Pulmonary artery endothelial cell (primary cell): ENCODE results near the gene ATRIP. TPM values are rescaled to one million over a fixed set of nuclear protein-coding genes. Genes with fewer than 3 reads are reported as not detected.
"Not testable (repeated sequence)": the region's sequence is repeated elsewhere in the genome, so short reads cannot be mapped to it uniquely, and the experiment has no call there.

Source experiments
- DNase-seq: peaks from one replicate; pipeline ENCODE4 v3.0.0-alpha.2; 2011; ENCODE audit warnings: low read depth, low spot score
- total RNA-seq: library from RNA; depleted of rRNA; stranded (reverse); fragments of >200 nt; gene quantifications from 2 replicates; pipeline ENCODE4 v1.2.3, GENCODE V29; 2014

ATRIP gene
- total RNA-seq, 1 donor from 2014 or later, result 9.2 TPM

DNA sequence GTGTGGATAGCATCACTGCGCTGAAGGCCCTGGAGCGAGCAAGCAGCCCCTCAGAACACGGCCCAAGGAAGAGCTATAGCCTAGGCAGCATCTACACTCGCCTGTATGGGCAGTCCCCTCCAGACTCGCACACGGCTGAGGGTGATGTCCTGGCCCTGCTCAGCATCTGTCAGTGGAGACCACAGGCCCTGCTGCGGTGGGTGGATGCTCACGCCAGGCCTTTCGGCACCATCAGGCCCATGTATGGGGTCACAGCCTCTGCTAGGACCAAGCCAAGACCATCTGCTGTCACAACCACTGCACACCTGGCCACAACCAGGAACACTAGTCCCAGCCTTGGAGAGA is 20.5 kb downstream of the ATRIP start:
- DNase-seq, result no peak

DNA sequence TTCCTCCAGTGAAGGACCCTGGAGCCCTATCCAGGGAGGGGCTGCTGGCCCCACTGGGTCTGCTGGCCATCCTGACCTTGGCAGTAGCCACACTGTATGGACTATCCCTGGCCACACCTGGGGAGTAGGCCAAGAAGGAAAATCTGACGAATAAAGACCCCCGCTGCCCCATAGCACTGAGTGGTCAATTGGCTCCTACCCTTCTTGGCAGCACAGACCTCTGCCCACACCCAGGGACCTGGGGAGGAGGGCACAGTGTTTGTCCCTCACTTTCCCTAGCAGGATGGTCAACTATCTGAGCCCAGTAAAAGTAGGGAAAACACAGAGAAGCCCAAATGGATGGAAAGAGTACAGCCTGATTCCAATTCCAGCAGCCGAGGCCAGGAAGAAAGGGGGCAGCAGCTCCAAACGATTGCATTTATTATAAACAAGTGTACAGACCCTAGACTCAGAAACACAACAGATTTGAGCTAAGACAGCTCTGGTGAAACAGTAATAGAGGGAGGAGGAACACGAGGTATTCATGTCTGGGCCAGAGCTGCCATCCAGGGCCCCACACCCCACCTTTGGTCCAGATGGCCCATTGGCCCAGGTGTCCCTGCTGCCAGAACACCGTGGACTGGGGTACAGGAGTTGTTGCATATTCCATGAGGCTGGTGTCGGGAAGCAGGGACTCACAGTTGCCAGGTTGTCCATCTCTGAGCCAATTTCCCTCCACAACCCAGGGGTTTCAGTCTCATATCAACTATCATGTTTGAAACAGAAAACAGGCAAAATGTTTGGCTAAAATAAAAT is 21.1 kb downstream of the ATRIP start:
- DNase-seq, result no peak

DNA sequence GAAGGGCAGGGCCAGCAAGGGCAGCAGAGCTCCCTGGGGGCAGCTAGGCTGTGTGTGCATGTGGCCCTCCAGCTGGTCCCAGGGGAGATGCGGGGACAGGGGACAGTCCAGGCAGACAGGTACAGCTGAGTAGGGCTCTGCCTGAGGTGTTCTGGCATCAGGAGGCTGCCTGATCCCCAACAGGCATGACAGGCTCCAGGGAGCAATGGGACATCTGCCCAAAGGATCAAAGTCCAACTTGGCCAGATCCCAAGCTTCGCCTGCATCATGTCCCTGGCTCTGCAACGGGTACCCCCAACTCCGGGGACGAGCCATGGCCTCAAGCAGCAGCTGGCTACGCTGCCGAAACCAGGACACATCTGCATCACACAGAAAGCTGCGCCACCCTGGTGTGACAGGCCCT is 21.8 kb downstream of the ATRIP start:
- DNase-seq, result no peak

DNA sequence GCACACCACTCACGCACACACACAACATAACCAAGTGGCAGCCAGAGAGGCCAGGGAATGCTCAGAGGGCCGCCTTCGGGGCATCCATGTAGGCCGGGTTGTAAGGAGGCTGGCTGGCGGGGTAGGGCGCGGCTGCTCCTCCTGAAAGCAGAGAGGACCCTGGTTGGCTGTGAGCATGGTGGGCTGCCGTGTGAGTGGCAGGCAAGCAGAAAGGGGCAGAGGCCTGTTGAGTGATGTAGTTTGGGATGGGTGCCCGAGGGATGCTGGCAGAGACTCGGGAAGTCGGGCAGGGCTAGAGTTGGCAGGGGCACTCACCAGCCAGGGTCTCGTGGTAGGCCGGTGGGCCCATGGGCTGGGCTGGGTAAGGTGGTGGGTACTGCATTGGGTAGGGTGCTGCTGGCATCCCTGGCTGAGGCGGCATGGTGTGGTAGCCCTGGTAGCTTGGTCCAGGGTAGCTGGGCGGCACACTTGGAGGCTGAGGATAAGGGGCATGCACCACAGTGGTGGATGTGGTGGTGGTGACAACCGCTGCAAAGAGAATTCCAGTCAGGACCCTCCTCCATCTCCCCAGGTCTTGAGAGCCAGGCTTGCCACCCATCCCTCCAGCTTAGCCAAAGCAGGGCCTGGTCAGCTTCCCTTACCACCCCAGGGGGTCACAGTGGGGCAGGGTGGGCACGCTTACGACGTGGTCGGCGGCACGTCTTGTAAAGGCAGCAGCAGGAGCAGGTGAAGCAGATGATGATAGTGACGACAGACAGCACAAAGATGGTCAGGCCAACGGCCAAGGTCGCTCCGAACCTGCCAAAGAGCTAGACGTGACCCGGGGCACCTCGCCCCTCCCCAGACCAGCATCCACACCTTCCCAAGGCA is 22.7 kb downstream of the ATRIP start:
- DNase-seq, result no peak

DNA sequence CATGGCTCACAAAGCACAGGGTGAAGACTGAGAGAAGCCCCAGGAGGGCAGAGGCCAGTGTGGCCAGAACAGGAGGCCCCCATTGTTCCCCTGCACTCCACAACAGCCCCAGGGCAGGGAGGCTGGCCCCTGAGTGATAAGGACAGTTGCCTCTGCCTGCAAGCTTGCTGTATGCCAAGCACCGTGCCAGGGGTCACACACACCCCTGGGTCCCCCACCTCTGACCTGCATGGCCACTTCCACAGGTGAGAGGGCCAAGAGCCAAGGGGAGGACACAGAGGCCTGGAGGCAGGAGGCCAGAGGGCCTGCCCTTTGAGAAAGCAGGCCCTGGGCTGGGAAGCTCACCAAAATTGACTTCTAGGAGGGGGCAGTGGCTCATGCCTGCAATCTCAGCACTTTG is 23.7 kb downstream of the ATRIP start:
- DNase-seq, result no peak

DNA sequence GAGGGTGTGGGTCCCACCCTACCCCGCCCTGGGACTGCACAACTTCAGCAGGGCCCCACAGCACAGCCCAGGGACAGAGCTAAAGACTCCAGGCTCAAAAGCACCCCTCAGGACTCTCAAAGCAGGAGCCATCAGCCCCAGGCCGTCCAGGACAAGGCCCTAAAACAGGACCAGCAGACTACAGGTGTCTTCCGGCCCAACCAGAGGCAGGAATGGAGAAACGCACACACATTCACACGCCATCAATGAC is 26.1 kb downstream of the ATRIP start:
- no peak for DNase-seq

DNA sequence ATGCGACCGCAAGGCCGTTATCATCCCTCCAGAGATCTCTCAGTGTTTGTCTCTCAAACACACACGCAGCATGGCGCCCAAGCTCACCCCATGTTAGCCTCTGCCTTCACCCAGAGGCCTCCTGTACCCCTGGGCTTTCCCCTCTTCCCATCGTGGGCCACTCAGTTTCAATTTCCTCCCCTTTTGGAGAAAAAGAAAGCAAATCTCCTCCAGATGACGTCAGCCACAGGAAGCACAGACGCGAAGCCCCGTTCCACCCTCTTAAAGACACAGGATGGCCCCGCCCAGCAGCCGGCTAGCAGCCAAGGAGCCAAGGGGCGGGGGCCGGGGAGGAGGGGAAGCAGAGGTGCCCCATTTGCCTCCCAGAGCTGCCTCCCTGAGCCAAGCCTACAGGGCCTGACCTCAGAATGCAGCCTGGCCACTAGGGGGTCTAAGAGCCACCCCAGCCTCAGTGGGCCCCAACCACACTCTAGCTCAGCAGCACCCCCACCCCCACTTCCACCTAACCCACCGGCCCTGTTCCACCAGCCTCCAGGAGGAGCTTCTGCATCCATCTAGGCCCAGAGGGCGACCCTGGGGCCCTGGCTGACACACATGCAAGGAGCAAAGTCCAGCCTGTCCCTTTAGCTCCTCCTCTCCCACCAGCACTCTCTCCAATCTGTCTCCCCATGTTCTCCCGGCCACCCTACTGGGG is 26.5 kb downstream of the ATRIP start:
- DNase-seq, result peak; percentile 76

DNA sequence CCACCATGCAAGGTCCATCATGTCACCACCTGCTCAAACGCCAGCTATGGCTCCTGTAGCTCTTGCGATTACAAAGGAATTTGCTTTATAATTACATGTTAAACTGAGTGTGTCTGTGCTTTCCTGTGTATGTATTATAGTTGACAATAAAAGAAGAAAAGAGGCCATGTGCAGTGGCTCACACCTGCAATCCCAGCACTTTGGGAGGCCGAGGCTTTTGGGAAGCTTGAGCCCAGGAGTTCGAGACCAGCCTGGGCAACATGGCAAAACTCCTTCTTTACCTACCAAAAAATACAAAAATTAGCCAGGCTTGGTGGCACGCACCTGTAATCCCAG is 27.0 kb downstream of the ATRIP start:
- DNase-seq, result no peak

DNA sequence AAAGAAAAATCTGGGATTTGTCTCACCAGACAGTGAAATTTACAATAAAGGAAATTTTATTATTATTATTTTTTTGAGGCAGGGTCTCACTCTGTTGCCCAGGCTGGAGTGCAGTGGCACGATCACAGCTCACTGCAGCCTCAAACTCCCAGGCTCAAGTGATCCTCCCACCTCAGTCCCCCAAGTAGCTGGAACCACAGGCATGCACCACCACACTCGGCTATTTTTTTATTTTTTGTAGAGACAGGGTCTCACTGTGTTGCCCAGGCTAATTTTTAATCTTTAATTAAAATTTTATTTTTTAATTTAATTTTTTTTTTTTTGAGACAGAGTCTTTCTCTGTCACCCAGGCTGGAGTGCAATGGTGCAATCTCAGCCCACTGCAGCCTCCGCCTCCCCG is 27.5 kb downstream of the ATRIP start:
- DNase-seq, result not testable (repeated sequence)

DNA sequence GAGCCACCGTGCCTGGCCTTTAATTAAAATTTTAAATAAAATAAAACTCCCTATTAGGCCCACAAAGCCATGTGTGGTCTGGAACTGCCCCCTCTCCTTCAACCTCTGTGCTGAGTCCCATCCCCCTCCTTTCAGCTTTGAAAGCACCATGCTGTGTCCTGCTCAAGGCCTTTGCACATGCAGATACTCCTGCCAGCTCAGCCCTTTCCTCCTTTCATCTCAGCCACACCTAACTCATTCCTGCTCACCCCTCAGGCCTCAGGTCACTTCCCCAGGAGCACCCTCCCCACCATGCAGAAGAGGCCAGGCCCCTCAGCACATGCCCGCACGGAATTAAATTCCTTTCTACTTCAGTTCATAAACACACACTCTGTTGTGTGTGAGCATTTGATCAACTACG is 28.1 kb downstream of the ATRIP start:
- no peak for DNase-seq

DNA sequence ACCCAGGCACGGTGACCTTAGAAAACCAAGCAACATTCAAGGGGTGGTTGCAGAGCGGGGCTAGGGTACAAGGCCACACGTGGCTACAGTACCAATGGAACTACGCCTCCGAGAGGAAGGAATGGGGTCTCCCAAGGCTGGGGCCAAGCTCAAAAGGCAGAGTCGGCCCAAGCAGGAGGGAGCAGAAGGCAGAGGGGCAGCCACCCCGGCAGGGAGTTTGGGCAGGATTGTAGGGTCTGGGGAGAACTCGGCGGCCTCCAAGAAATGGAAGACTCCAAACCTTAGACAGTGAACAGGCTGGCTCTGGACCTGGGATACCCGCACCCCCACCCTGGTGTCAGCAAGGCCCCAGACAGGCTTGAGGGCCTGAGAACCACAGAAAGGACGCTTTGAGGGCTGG is 28.7 kb downstream of the ATRIP start:
- DNase-seq, result no peak

DNA sequence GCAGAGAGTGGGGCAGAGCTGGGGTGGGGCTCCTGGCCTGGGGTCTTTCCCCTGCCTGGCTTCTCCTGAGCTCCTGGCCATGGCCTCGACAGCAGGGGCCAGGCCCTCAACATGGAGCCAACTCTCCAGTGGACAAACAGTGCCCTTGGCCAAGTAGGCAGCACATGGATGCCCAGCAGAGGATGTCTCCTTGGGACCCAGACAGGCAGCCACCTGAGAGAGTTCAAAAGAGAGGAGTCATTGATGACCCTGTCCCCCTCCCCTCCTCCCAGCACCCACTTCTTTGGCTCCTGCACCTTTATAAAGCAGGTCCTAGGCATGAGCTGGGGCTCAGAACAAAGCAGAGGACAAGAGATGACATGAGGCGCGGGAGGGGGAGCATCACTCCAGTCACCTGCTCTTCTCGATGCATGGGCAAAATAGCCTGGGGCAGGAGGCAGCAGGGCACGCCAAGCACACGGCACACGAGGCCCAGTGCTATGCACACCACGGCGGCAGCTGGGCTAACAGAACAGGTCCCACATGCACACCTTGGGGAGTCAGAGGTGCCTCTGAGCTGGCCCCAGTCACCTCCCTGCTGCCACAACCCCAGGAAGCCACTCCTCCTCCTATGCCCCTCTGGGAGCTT is 30.0 kb downstream of the ATRIP start:
- DNase-seq, result no peak

DNA sequence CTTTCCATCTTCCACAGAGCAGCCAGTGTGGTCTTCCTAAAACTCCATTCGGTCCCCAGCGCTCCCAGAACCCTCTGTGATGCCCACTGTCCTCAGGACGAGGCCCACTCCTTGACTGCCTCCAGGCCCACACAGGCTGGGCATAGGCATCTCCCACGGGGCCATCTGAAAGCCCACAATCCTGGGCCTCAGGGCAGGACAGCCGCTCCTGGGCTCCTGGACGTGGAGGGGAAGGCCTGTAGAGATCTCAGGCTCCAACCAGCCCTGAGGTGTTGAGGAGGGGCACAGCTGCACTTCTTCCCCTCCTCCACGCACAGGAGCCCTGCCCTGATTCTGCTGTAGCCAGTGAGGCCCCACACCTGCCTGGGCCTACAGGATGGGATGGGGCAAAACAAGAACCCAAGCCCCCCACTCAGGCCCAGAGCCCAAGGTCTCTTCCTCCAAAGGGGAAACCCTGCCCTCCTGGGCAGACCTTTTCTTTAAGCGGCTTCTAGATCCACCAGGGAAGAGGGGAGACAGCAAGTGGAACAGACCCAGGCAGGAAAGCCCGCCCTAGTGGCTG is 31.5 kb downstream of the ATRIP start:
- no peak for DNase-seq

DNA sequence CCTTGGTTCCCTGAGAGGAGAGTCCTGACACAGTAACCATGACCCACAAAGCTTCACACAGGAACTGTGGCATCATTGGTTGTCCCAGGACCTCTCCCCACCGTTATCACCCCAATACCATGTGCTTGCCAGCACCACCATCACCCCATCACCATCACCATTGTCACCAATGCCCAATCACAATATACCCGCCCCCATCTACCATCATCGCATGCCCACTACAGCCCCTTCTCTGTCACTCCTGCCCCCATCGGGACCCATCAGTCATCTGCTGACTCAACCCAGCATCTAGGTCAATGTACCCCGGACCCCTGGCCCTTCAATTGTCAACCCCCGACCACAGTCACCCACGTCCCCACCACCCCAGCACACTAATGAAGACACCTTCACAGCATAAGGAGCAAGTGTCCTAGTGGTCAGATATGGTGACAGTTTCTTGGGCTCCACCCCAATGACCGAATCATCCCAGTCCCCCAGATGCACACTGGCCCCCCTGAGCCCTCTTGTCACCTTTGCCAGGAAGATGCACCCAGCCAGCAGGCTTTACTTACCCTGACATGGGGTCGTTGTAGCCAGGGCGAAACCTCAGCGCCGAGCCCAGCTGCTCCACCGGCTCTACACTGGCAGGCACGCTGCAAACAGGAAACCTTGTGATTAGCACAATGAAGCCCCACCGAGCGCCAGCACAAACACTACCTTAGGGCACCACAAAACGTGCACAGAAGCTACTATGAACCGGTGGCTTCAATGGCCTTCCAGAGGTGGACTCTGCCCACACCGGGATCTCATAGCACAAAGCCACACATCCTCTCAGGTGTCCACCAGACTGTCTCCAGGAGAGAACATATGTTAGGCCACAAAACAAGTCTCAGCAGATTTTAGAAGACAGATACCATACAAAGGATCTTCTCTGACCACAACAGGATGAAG is 32.4 kb downstream of the ATRIP start:
- DNase-seq, result no peak

DNA sequence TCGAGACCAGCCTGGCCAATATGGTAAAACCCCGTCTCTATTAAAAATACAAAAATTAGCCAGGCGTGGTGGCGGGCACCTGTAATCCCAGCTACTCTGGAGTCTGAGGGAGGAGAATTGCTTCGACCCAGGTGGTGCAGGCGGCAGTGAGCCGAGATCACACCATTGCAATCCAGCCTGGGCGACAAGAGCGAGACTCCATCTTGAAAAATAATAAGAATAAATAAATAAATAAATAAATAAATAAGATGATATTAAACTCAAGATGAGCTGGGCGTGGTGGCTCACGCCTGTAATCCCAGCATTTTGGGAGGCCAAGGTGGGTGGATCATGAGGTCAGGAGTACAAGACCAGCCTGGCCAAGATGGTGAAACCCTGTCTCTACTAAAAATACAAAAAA is 34.4 kb downstream of the ATRIP start:
- DNase-seq, result not testable (repeated sequence)

DNA sequence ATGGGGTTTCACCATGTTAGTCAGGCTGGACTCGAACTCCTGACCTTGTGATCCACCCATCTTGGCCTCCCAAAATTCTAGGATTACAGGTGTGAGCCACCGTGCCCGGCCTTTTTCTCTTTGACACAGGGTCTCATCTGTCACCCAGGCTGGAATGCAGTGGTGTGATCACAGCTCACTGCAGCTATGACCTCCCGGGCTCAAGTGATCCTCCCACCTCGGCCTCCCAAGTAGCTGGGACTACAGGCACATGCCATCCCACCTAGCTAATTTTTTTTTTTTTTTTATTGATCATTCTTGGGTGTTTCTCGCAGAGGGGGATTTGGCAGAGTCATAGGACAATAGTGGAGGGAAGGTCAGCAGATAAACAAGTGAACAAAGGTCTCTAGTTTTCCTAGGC is 36.3 kb downstream of the ATRIP start:
- not testable (repeated sequence) for DNase-seq

DNA sequence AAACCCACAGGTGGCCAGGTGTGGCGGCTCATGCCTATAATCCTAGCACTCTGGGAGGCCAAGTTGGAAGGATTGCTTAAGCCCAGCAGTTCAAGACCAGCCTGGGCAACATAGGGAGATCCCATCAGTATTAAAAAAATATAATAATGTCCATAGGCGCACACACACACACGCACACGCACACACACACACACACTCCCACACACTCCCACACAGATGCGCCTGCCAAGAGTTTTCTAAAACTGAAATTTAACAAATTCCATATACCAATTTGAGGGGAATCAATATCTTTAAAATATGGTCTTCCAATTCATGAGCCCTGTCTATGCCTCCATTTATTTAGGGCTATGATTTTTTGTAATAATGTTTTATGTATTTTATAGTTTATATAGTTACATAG is 40.4 kb downstream of the ATRIP start:
- DNase-seq, result no peak

DNA sequence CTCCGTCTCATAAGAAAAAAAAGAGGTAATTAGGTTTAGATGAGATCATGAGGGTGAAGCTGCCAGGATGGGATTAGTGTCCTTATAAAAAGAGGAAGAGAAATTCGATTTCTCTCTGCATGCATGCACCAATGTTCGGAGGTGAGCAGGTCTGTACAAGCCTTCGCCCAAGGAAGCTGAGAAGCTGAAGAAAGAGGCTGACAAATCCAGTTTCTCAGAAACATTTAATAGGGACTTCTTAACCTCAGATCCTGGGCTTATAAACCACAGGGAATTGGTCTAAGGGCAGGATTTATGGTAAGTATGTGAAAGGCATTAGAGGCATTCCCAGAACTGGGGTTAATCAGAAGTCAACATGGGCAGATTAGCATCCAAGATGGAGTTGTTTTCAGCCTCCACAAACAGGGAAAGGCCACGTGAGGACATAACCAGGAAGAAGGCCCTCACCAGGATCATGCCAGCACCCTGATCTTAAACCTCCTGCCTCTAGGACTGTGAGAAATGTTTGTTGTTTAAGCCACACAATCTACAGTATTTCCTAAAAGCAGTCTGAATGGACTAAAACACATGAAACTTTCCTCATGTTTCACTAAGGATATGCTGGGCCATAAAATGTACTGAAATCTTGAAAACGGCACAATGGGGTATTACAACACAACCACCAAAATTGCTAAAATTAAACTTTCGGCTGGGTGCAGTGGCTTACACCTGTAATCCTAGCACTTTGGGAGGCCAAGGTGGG is 46.1 kb downstream of the ATRIP start:
- DNase-seq, result no peak

DNA sequence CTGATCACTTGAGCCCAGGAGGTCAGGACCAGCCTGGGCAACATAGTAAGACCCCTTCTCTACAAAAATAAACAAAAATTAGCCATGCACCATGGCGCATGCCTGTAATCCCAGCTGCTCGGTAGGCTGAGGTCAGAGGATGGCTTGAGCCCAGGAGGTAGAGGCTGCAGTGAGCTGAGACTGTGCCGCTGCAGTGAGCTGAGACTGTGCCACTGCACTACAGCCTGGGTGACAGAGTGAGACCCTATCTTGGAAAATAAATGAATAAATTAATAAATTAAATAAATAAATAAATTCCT is 46.6 kb downstream of the ATRIP start:
- DNase-seq, result no peak

DNA sequence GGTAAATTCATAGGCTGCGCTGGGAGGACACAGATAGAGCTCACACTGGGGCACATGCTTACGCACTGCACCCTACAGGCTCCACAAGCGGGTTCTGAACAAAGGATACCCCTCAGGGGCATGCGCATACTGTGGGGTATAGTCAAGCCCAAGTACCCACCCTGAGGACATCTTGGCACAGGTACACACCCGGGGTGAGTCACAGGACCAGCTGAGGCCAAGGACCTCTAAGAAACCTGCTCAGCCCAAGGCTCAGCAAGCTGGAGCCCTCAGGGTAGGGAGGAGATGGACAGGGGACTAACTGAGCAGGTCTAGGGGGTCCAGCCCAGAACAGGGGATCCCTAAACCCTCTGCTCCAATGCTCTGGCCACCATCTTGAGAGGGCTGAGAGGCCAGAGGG is 54.1 kb downstream of the ATRIP start:
- DNase-seq, result no peak
